K562 (cell line): Measurements from ENCODE around the gene STX7. TPM values are rescaled to one million over a fixed set of nuclear protein-coding genes. Genes with fewer than 3 reads are reported as not detected.

Experiments used
- ATAC-seq: fragments of 200-7000 bp; cut with Tn5 transposase; 3 replicates; pipeline ENCODE4 v1.9.1; 2020; ENCODE audit warnings: moderate library complexity
- BruUV-seq: library from RNA; stranded (reverse); fragments of 400-500 nt; replicated peaks from 2 replicates; lab custom pipeline; 2021; lab: Mats Ljungman, UMichigan
- CTCF ChIA-PET: fragments of 300-600 bp; formaldehyde crosslinking; extraction: SDS; loops from one replicate; lab custom pipeline; 2021; ENCODE audit warnings: low intra/inter-chr PET ratio; lab: Yijun Ruan, JAX
- POLR2A ChIA-PET: fragments of 300-600, 350-650 bp; sonication (Branson Sonifier 250); formaldehyde crosslinking; extraction: SDS; loops from one replicate; lab custom pipeline; 2021; ENCODE audit warnings: antibody characterized with exemption, inconsistent platforms; lab: Yijun Ruan, JAX
- DNase-seq, 4 experiments: peaks; one replicate each; pipeline versions ENCODE4 v3.0.0 to v3.0.0-alpha.2; 2011 to 2018; ENCODE audit warnings: low spot score in 3 of 4, mixed read lengths in 3 of 4; ENCODE audit errors: extremely low read depth in 1 of 4
- FAIRE-seq: peaks from 2 replicates; lab custom pipeline; 2011; peaks lifted over from hg19 to GRCh38; lab: Jason Lieb, UNC
- H2AFZ ChIP-seq: 2 replicates; pipeline ENCODE4 v1.6.0; 2011; ENCODE audit warnings: low read depth, low read length, control low read depth, inconsistent platforms
- H3K27ac ChIP-seq: fragments of 200-600 bp; 3 replicates; pipeline ENCODE4 v1.8.0; 2011; ENCODE audit warnings: low read depth, mild to moderate bottlenecking, control low read depth, inconsistent platforms, low read length, moderate library complexity, mixed read lengths; ENCODE audit errors: extremely low read depth
- H3K27me3 ChIP-seq, 2 experiments: fragments of 300-600 bp in 1 of 2; 2 replicates in 1 of 2; 3 replicates in 1 of 2; pipeline versions ENCODE4 v1.6.0 to v1.8.0; 2011; ENCODE audit warnings: inconsistent platforms in 2 of 2, low read length in 2 of 2, mild to moderate bottlenecking in 1 of 2, mixed read lengths in 1 of 2, moderate library complexity in 1 of 2; ENCODE audit not compliant: control insufficient read depth in 2 of 2, insufficient read depth in 2 of 2
- H3K36me3 ChIP-seq: fragments of 300-600 bp; 3 replicates; pipeline ENCODE4 v1.8.0; 2011; ENCODE audit warnings: mild to moderate bottlenecking, low read length, inconsistent platforms; ENCODE audit not compliant: control insufficient read depth, insufficient read depth
- H3K4me1 ChIP-seq, 2 experiments: fragments of 200-600 bp in 1 of 2; replicated peaks in 1 of 2; 2 replicates in 1 of 2; 3 replicates in 1 of 2; pipeline versions ENCODE4 v1.5.1 to v1.8.0; 2011; ENCODE audit warnings: inconsistent platforms in 2 of 2, low read length in 2 of 2, mild to moderate bottlenecking in 1 of 2, mixed read lengths in 1 of 2, moderate library complexity in 1 of 2; ENCODE audit not compliant: control insufficient read depth in 2 of 2, insufficient read depth in 2 of 2
- H3K4me2 ChIP-seq: 2 replicates; pipeline ENCODE4 v1.6.1; 2011; ENCODE audit warnings: low read length, control low read depth, inconsistent platforms, mixed read lengths; ENCODE audit not compliant: insufficient read depth
- H3K4me3 ChIP-seq: fragments of 200-600 bp; sonication (generic), shearing (Covaris generic); 2 replicates; pipeline ENCODE4 v1.5.1; 2016; ENCODE audit warnings: control low read depth, inconsistent platforms
- H3K79me2 ChIP-seq: fragments of 200-600 bp; 3 replicates; pipeline ENCODE4 v1.8.0; 2011; ENCODE audit warnings: low read length, inconsistent platforms; ENCODE audit not compliant: control insufficient read depth, insufficient read depth
- H3K9ac ChIP-seq, 2 experiments: 2 replicates each; pipeline versions ENCODE4 v1.6.0 to v1.6.1; 2011; ENCODE audit warnings: low read depth in 2 of 2, low read length in 2 of 2, control low read depth in 1 of 2, inconsistent platforms in 1 of 2, mild to moderate bottlenecking in 1 of 2, mixed read lengths in 1 of 2; ENCODE audit not compliant: insufficient read depth in 1 of 2
- H3K9me1 ChIP-seq: one replicate; pipeline ENCODE4 v1.6.0; 2011; ENCODE audit warnings: inconsistent platforms, mild to moderate bottlenecking, low read length, moderate library complexity; ENCODE audit not compliant: control insufficient read depth, insufficient read depth
- H3K9me3 ChIP-seq: replicated peaks from 2 replicates; pipeline ENCODE4 v1.5.1; 2011; ENCODE audit warnings: low read depth, low read length, inconsistent platforms; ENCODE audit not compliant: control insufficient read depth, insufficient read depth
- H4K20me1 ChIP-seq: replicated peaks from 2 replicates; pipeline ENCODE4 v1.6.1; 2011; ENCODE audit warnings: low read length, inconsistent platforms, mixed read lengths; ENCODE audit not compliant: control insufficient read depth, insufficient read depth
- DACH1 ChIP-seq: fragments of 450-650 bp; IDR thresholded peaks from 2 replicates; pipeline ENCODE4 v1.6.1; 2018; ENCODE audit not compliant: partially characterized antibody
- E2F4 ChIP-seq: sonication (generic); formaldehyde crosslinking; IDR thresholded peaks from 2 replicates; pipeline ENCODE4 v1.8.0; 2022; ENCODE audit warnings: mild to moderate bottlenecking, low read depth, missing genetic modification reagents
- GATAD2A ChIP-seq: fragments of 450-650 bp; IDR thresholded peaks from 2 replicates; pipeline ENCODE4 v1.6.1; 2017
- MTA1 ChIP-seq: fragments of 450-650 bp; IDR thresholded peaks from 2 replicates; pipeline ENCODE4 v1.6.1; 2017; ENCODE audit warnings: borderline replicate concordance
- MYNN ChIP-seq, 2 experiments: sonication (generic); formaldehyde crosslinking in 1 of 2; IDR thresholded peaks; 2 replicates each; pipeline versions ENCODE4 v1.5.0 to v1.6.1; 2016 to 2020; ENCODE audit warnings: antibody characterized with exemption in 1 of 2, missing genetic modification reagents in 1 of 2
- NFIC ChIP-seq: fragments of 450-650 bp; IDR thresholded peaks from 2 replicates; pipeline ENCODE4 v1.6.1; 2017; ENCODE audit warnings: mild to moderate bottlenecking, inconsistent platforms
- SMARCE1 ChIP-seq: fragments of 450-650 bp; IDR thresholded peaks from 2 replicates; pipeline ENCODE4 v1.7.1; 2016; ENCODE audit warnings: mild to moderate bottlenecking
- ZNF592 ChIP-seq: fragments of 450-650 bp; IDR thresholded peaks from 2 replicates; pipeline ENCODE4 v1.6.1; 2017; ENCODE audit warnings: antibody characterized with exemption, mild to moderate bottlenecking
- WGBS: fragments of 100-300 bp; shearing (Covaris generic); methylation state at CpG from one replicate; pipeline ENCODE4 v1.1.6; 2016; ENCODE audit warnings: low coverage, mixed read lengths; ENCODE audit not compliant: insufficient coverage; ENCODE audit errors: missing lambda C conversion rate; 5-methylcytosine and 5-hydroxymethylcytosine counted together
- in situ Hi-C: fragments of 300-500 bp; cut with MboI; formaldehyde crosslinking; loops from 4 replicates; pipeline ENCODE4 v1.15.0; 2018; ENCODE audit warnings: inconsistent platforms, mixed read lengths
- intact Hi-C: fragments of 100-400 bp; cut with micrococcal nuclease; formaldehyde crosslinking; loops from 2 replicates; pipeline ENCODE4 v1.14.2; 2022
- polyA plus RNA-seq, 8 experiments: library from polyadenylated mRNA; depleted of rRNA in 4 of 8; stranded (reverse) in 5 of 8; unstranded in 3 of 8; fragments of >200 nt; fragmentation: Nextera tagmentation in 2 of 8; fragmentation: Illumina TruSeq in 1 of 8; extraction: Ambion mirVana in 2 of 8; extraction: Trizol in 1 of 8; gene quantifications; 2 replicates each; pipeline versions ENCODE4 v1.2.1 to v1.2.3, GENCODE V29; 2011 to 2014; ENCODE audit warnings: inconsistent platforms in 1 of 8, missing spikeins in 1 of 8
- total RNA-seq, 7 experiments: library from RNA; depleted of rRNA in 6 of 7; stranded (reverse); fragments of >200 nt in 6 of 7; fragmentation: Illumina TruSeq in 2 of 7; extraction: Trizol in 2 of 7; gene quantifications; 2 replicates each; pipeline versions ENCODE4 v1.2.1 to v1.2.3, GENCODE V29; 2011 to 2021; ENCODE audit warnings: low replicate concordance in 1 of 7
- TF ChIP-seq, protein P1 (sequence below): fragments of 250-450 bp; sonication (Bioruptor Pico); IDR thresholded peaks from 2 replicates; pipeline ENCODE4 v1.8.0; 2022; ENCODE audit warnings: inconsistent platforms, mild to moderate bottlenecking, moderate library complexity, borderline replicate concordance

The STX7 gene
- total and polyA plus RNA-seq, 9 of the 15 experiments (the other 6 are each of a cell fraction or from before 2014, with no cell fraction given) = 13.0 to 34.4 (median 25.3) TPM

GRCh38 chr6:132491881-132492280 lies 21.0 kb downstream of the STX7 start (continued):
- TF ChIP-seq E2F4 (no peak), GATAD2A (no peak), SMARCE1 (no peak), MTA1 (no peak), DACH1 (no peak), MYNN (IDR thresholded peaks at IDR 0.05) (no peak), MYNN (CRISPR knock-in tag; IDR thresholded peaks at IDR 0.05) (no peak)

DNA sequence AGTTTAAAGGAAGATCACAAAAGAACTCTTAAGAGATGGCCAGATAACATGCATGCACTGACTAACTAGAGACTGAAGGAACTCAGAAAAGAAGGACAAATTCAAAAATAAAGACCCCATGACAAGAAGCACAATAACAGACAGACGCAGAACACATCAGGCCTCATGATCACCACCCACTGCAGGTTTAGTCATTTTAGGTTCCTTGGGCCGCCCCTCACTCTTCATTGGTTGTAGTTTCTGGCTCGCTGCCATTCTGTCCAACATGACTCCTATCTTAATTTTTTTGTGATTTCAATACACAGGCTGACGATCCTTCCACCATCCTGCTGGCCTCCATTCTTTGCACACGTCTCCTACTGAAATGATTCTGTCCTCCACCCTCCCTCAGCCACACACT lies 21.6 kb downstream of the STX7 start:
- H3K4me3 ChIP-seq = no peak overlapping the region
- no peaks in the 10 kb centered on the region for H3K9me1 ChIP-seq
- H3K36me3 ChIP-seq = no peaks in the 10 kb centered on the region; the same call in 1 of the 3 replicates
- CTCF ChIA-PET = no interaction called here
- DNase-seq = peak in 2 of 4 experiments; percentile 42 to 61
- no peak overlapping the region for H3K27ac ChIP-seq
- no peaks in the 10 kb centered on the region for H4K20me1 ChIP-seq
- no peaks in the 10 kb centered on the region for H3K27me3 ChIP-seq
- H3K79me2 ChIP-seq = peaks cover 27% of the 10 kb centered on the region
- peaks cover 6 to 7% of the 10 kb centered on the region in 2 experiments; a peak in 2 of 5 replicates for H3K4me1 ChIP-seq
- no TSS peak for BruUV-seq
- WGBS = 23% methylated on average over 5 of the region's 5 CpGs
- no peak overlapping the region for H2AFZ ChIP-seq
- in situ Hi-C loops (no loop called here), intact Hi-C loops (no loop called here)
- H3K9ac ChIP-seq = no peak overlapping the region; a peak in 1 of 4 replicates
- POLR2A ChIA-PET = no interaction called here
- peak overlapping the region; percentile 28; the same call in 1 of the 2 replicates for H3K4me2 ChIP-seq
- peak; percentile 81 for FAIRE-seq
- peak; percentile 91 for ATAC-seq
- no peaks in the 10 kb centered on the region for H3K9me3 ChIP-seq
- TF ChIP-seq ZNF592 = no peak
- TF ChIP-seq, protein P1, sequence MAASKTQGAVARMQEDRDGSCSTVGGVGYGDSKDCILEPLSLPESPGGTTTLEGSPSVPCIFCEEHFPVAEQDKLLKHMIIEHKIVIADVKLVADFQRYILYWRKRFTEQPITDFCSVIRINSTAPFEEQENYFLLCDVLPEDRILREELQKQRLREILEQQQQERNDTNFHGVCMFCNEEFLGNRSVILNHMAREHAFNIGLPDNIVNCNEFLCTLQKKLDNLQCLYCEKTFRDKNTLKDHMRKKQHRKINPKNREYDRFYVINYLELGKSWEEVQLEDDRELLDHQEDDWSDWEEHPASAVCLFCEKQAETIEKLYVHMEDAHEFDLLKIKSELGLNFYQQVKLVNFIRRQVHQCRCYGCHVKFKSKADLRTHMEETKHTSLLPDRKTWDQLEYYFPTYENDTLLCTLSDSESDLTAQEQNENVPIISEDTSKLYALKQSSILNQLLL = no peak
- TF ChIP-seq NFIC = peak; percentile 88
